Heart right ventricle (tissue), 16 donors: Measurements from ENCODE around the gene MUC5B. TPM values are rescaled to one million over a fixed set of nuclear protein-coding genes. Genes with fewer than 3 reads are reported as not detected.

Experiments used
- ATAC-seq, 8 donors: fragments of 200-7000 bp; cut with Tn5 transposase; one replicate each; pipeline ENCODE4 v1.9.1; 2020; ENCODE audit warnings: mild to moderate bottlenecking in 8 of 8, moderate library complexity in 8 of 8, moderate number of reproducible peaks in 1 of 8
- DNase-seq, 2 donors: peaks; one replicate each; pipeline ENCODE4 v3.0.0-alpha.2; 2020
- H3K27ac ChIP-seq, 10 donors: fragments of 200-600 bp; sonication (generic) in 2 of 10; one replicate each; pipeline versions ENCODE4 v1.5.0 to v1.8.0; 2020 to 2022; ENCODE audit warnings: mild to moderate bottlenecking in 3 of 10
- H3K27me3 ChIP-seq, 7 donors: fragments of 200-600 bp; one replicate each; pipeline ENCODE4 v1.8.0; 2021 to 2022; ENCODE audit warnings: mild to moderate bottlenecking in 2 of 7
- H3K36me3 ChIP-seq, 9 donors: fragments of 200-600 bp; sonication (generic) in 1 of 9; one replicate each; pipeline versions ENCODE4 v1.5.0 to v1.8.0; 2020 to 2022; ENCODE audit warnings: mild to moderate bottlenecking in 2 of 9
- H3K4me1 ChIP-seq, 9 donors: fragments of 200-600 bp; sonication (generic) in 1 of 9; one replicate each; pipeline versions ENCODE4 v1.5.0 to v1.8.0; 2020 to 2022; ENCODE audit warnings: mild to moderate bottlenecking in 4 of 9
- H3K4me3 ChIP-seq, 10 donors: fragments of 200-600 bp; sonication (generic) in 2 of 10; one replicate each; pipeline versions ENCODE4 v1.5.0 to v1.8.0; 2020 to 2022; ENCODE audit warnings: mild to moderate bottlenecking in 7 of 10, moderate library complexity in 2 of 10
- H3K9me3 ChIP-seq, 11 donors: fragments of 200-600 bp in 10 of 11; sonication (generic) in 2 of 11; one replicate each; pipeline versions ENCODE4 v1.5.0 to v1.8.0; 2013 to 2022; ENCODE audit warnings: mild to moderate bottlenecking in 2 of 11, control low read depth in 1 of 11, moderate library complexity in 1 of 11
- WGBS, 2 donors: extraction: QIAGEN DNeasy Blood & Tissue Kit; methylation state at CpG; one replicate each; pipeline ENCODE4 v1.1.7; 2013; ENCODE audit warnings: inconsistent platforms in 1 of 2; 5-methylcytosine and 5-hydroxymethylcytosine counted together
- intact Hi-C, 10 donors: fragments of 100-400 bp; cut with DNase I; formaldehyde crosslinking; loops; one replicate each; pipeline versions ENCODE4 v1.11.1 to v1.14.2; 2022
- polyA plus RNA-seq, 2 donors: library from polyadenylated mRNA; stranded (reverse); fragments of 200-250 nt; gene quantifications; one replicate each; pipeline ENCODE4 v1.2.3, GENCODE V29; 2013
- total RNA-seq, 10 donors: library from RNA; stranded (reverse); fragmentation: NEBNext Ultra II Directional in 3 of 10; extraction: Animal tissue kit (Norgen Biotek cat#: 25700) in 3 of 10; gene quantifications; one replicate each; pipeline versions ENCODE4 v1.2.1 to v1.2.4, GENCODE V29; 2021 to 2023
- TF ChIP-seq, protein P1 (sequence below), 9 donors: fragments of 200-600 bp; sonication (generic) in 2 of 9; IDR thresholded peaks; one replicate each; pipeline versions ENCODE4 v1.5.0 to v1.8.0; 2021 to 2022; ENCODE audit warnings: antibody characterized with exemption in 9 of 9, mild to moderate bottlenecking in 5 of 9, moderate library complexity in 1 of 9
- donor health status: Arrhythmogenic right ventricular cardiomyopathy.
- donor health status: ischemic (EF 13 %, LVEDD 7.1; RV severe dilation, severe dysfunction).
- donor health status: healthy with polysubstance abuse.
- donor health status: DM: no; HTN: yes; CAD: no.
- donor health status: DM: no; HTN: no; CAD: no.
- donor health status: ischemic (EF 25% LVEDD 6.9; RV normal size, moderate dysfunction).
- donor health status: ischemic (EF 25% LVEDD 5.7; RV mildly dilated, moderate dysfunction).
- donor health status: healthy.
- donor health status: DM: yes; HTN: yes; CAD: no.
- donor health status: Ischemic cardiomyopathy.
- donor health status: ischemic (EF 35%, LVEDD 5.7; RV mildly dilated, moderate dysfunction).
- donor health status: nonischemic (EF 11% LVEDD 7.7; RV severe dilation, severe dysfunction).
- donor health status: DM: yes; HTN: yes; CAD: no.
- donor health status: PGD.
- donor health status: ischemic (EF 29% LVEDD 5.4; RV normal size, mild dysfunction).
- donor health status: nonischemic (EF 23%, LVEDD 6.1; RV moderate dilation, normal function).

The MUC5B gene
- total and polyA plus RNA-seq, 12 donors = not detected

GRCh38 chr11:1238767-1239595 lies 16.1 kb downstream of the MUC5B start:
- intact Hi-C loops = no loop called here
- no peak overlapping the region for H3K27ac ChIP-seq
- DNase-seq = no peak
- no peaks in the 10 kb centered on the region for H3K27me3 ChIP-seq
- no peak overlapping the region for H3K4me3 ChIP-seq
- peak in 1 of 8 donors; percentile 19 for ATAC-seq
- no peaks in the 10 kb centered on the region for H3K9me3 ChIP-seq
- TF ChIP-seq, protein P1, sequence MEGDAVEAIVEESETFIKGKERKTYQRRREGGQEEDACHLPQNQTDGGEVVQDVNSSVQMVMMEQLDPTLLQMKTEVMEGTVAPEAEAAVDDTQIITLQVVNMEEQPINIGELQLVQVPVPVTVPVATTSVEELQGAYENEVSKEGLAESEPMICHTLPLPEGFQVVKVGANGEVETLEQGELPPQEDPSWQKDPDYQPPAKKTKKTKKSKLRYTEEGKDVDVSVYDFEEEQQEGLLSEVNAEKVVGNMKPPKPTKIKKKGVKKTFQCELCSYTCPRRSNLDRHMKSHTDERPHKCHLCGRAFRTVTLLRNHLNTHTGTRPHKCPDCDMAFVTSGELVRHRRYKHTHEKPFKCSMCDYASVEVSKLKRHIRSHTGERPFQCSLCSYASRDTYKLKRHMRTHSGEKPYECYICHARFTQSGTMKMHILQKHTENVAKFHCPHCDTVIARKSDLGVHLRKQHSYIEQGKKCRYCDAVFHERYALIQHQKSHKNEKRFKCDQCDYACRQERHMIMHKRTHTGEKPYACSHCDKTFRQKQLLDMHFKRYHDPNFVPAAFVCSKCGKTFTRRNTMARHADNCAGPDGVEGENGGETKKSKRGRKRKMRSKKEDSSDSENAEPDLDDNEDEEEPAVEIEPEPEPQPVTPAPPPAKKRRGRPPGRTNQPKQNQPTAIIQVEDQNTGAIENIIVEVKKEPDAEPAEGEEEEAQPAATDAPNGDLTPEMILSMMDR (IDR thresholded peaks at IDR 0.05) = no peak
- H3K4me1 ChIP-seq = no peaks in the 10 kb centered on the region
- no peaks in the 10 kb centered on the region for H3K36me3 ChIP-seq
- 57 to 64% methylated on average over 34 of the region's 34 CpGs for WGBS, 2 donors

- Histone ChIP-seq H3K36me3 (no peaks in the 10 kb centered on the region), H3K4me1 (no peaks in the 10 kb centered on the region), H3K9me3 (no peaks in the 10 kb centered on the region), H3K27ac (no peak overlapping the region), H3K27me3 (no peaks in the 10 kb centered on the region), H3K4me3 (no peak overlapping the region)
- 82 to 87% methylated on average over 23 of the region's 23 CpGs for WGBS, 2 donors
- TF ChIP-seq, protein P1 (IDR thresholded peaks at IDR 0.05) = no peak
- DNase-seq (no peak), ATAC-seq (no peak)
- intact Hi-C loops = no loop called here
Measured at GRCh38 chr11:1239596-1240205, 16.8 kb downstream of the MUC5B start.

DNA sequence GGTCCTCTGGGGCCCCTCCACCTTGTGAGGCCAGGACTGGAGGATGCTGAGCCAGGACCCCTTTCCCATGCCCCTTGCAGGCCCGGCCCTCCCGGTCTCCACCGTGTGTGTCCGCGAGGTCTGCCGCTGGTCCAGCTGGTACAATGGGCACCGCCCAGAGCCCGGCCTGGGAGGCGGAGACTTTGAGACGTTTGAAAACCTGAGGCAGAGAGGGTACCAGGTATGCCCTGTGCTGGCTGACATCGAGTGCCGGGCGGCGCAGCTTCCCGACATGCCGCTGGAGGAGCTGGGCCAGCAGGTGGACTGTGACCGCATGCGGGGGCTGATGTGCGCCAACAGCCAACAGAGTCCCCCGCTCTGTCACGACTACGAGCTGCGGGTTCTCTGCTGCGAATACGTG lies 17.9 kb downstream of the MUC5B start:
- H3K9me3 ChIP-seq = no peaks in the 10 kb centered on the region
- no peaks in the 10 kb centered on the region for H3K36me3 ChIP-seq
- TF ChIP-seq, protein P1 (IDR thresholded peaks at IDR 0.05) = no peak
- no peaks in the 10 kb centered on the region for H3K27me3 ChIP-seq
- DNase-seq (no peak), ATAC-seq (no peak)
- 94% methylated on average over 25 of the region's 25 CpGs for WGBS, 2 donors
- H3K4me1 ChIP-seq = no peaks in the 10 kb centered on the region
- intact Hi-C loops = no loop called here
- H3K27ac ChIP-seq = no peak overlapping the region
- H3K4me3 ChIP-seq = no peak overlapping the region

GRCh38 chr11:1241706-1242105 lies 18.8 kb downstream of the MUC5B start:
- H3K27ac ChIP-seq = no peak overlapping the region
- TF ChIP-seq, protein P1 (IDR thresholded peaks at IDR 0.05) = no peak
- no peaks in the 10 kb centered on the region for H3K36me3 ChIP-seq
- H3K4me1 ChIP-seq = no peaks in the 10 kb centered on the region
- no peaks in the 10 kb centered on the region for H3K9me3 ChIP-seq
- DNase-seq (no peak), ATAC-seq (no peak)
- no peaks in the 10 kb centered on the region for H3K27me3 ChIP-seq
- no peak overlapping the region for H3K4me3 ChIP-seq
- intact Hi-C loops = no loop called here
- WGBS, 2 donors = 92 to 95% methylated on average over 20 of the region's 20 CpGs
